HG03469 (cell line): ENCODE data around the gene TIMM44.

Source experiments
- ATAC-seq: cut with Tn5 transposase; IDR thresholded peaks from one replicate; pipeline ENCODE4 v1.9.1; 2021; ENCODE audit warnings: mild to moderate bottlenecking, moderate library complexity, moderate number of reproducible peaks; ENCODE audit not compliant: unreplicated experiment

Gene TIMM44

GRCh38 chr19:7877249-7877836 lies 66.1 kb downstream of the TIMM44 start:
- ATAC-seq, result no peak
